BJ (cell line): ENCODE data around the gene OPN1MW3. TPM values are rescaled to one million over a fixed set of nuclear protein-coding genes. Genes with fewer than 3 reads are reported as not detected.
"Not testable (repeated sequence)": the region's sequence is repeated elsewhere in the genome, so short reads cannot be mapped to it uniquely, and the experiment has no call there.

ENCODE experiments used
- CTCF ChIA-PET: fragments of 350-600 bp; formaldehyde crosslinking; extraction: SDS; loops from one replicate; lab custom pipeline; 2021; ENCODE audit warnings: antibody characterized with exemption, inconsistent platforms; lab: Yijun Ruan, JAX
- POLR2A ChIA-PET: fragments of 300-600 bp; sonication (Branson Sonifier 250); formaldehyde crosslinking; extraction: SDS; loops from one replicate; lab custom pipeline; 2021; ENCODE audit warnings: antibody characterized with exemption; lab: Charles Lee
- DNase-seq: peaks from one replicate; pipeline ENCODE4 v3.0.0-alpha.2; 2011; ENCODE audit warnings: low read depth
- H3K27me3 ChIP-seq: 2 replicates; pipeline ENCODE4 v1.6.0; 2011; ENCODE audit warnings: low read length; ENCODE audit not compliant: control insufficient read depth, insufficient read depth
- H3K36me3 ChIP-seq: 2 replicates; pipeline ENCODE4 v1.5.1; 2011; ENCODE audit warnings: low read length; ENCODE audit not compliant: control insufficient read depth, insufficient read depth
- H3K4me3 ChIP-seq: 2 replicates; pipeline ENCODE4 v1.5.1; 2011; ENCODE audit warnings: low read depth, mild to moderate bottlenecking, control low read depth, low read length
- CTCF ChIP-seq: IDR thresholded peaks from 2 replicates; pipeline ENCODE4 v1.5.1; 2011; ENCODE audit warnings: low read depth, mild to moderate bottlenecking, control low read depth, inconsistent platforms, low read length, moderate library complexity; ENCODE audit not compliant: insufficient read depth
- polyA plus RNA-seq: library from polyadenylated mRNA; depleted of rRNA; stranded (reverse); fragments of >200 nt; gene quantifications from 2 replicates; pipeline ENCODE4 v1.2.3, GENCODE V29; 2011

OPN1MW3 gene
- polyA plus RNA-seq, 1 experiment: not detected

GRCh38 chrX:154248076-154248475 is 9.3 kb upstream of the OPN1MW3 start:
- POLR2A ChIA-PET, H3K4me3 ChIP-seq, DNase-seq, H3K27me3 ChIP-seq, CTCF ChIA-PET, H3K36me3 ChIP-seq: not testable (repeated sequence)

- H3K4me3 ChIP-seq, POLR2A ChIA-PET, DNase-seq, H3K36me3 ChIP-seq, CTCF ChIA-PET, H3K27me3 ChIP-seq: not testable (repeated sequence)
Measured at GRCh38 chrX:154258711-154259110, 1.3 kb downstream of the OPN1MW3 start.

- CTCF ChIA-PET, H3K4me3 ChIP-seq, H3K36me3 ChIP-seq, POLR2A ChIA-PET, DNase-seq, H3K27me3 ChIP-seq: not testable (repeated sequence)
Measured at GRCh38 chrX:154263072-154263471, 5.7 kb downstream of the OPN1MW3 start.

GRCh38 chrX:154269245-154269644 is 11.9 kb downstream of the OPN1MW3 start:
- H3K4me3 ChIP-seq, H3K36me3 ChIP-seq, POLR2A ChIA-PET, H3K27me3 ChIP-seq, DNase-seq, CTCF ChIA-PET: not testable (repeated sequence)

- CTCF ChIA-PET, H3K27me3 ChIP-seq, H3K36me3 ChIP-seq, DNase-seq, H3K4me3 ChIP-seq, POLR2A ChIA-PET: not testable (repeated sequence)
Measured at GRCh38 chrX:154284489-154285338, 27.3 kb downstream of the OPN1MW3 start.

- DNase-seq, H3K36me3 ChIP-seq, CTCF ChIA-PET, POLR2A ChIA-PET, H3K27me3 ChIP-seq, H3K4me3 ChIP-seq: not testable (repeated sequence)
Measured at GRCh38 chrX:154286406-154286805, 29.0 kb downstream of the OPN1MW3 start.

GRCh38 chrX:154294791-154295574 is 37.6 kb downstream of the OPN1MW3 start, which contains the start of gene TEX28:
TSS of gene TEX28 (minus strand) at chrX:154295124. CDS start at chrX:154292117, 3,007 bp downstream.
- H3K4me3 ChIP-seq: no peak within 1 kb of the TSS
- no peaks in the 10 kb centered on the region for H3K36me3 ChIP-seq
- no peak for TF ChIP-seq CTCF
- CTCF ChIA-PET: no interaction called here
- POLR2A ChIA-PET: no interaction called here
- H3K27me3 ChIP-seq: no peaks in the 10 kb centered on the region
- DNase-seq: no peak

GRCh38 chrX:154295664-154296310 is 38.4 kb downstream of the OPN1MW3 start, which contains the start of gene TKTL1:
TSS of gene TKTL1 (plus strand) at chrX:154295795. CDS start at chrX:154295860, 65 bp downstream.
- H3K27me3 ChIP-seq: no peaks in the 10 kb centered on the region
- H3K36me3 ChIP-seq: no peaks in the 10 kb centered on the region
- POLR2A ChIA-PET: no interaction called here
- no peak for TF ChIP-seq CTCF
- CTCF ChIA-PET: interaction anchor here (0.7 kb wide), 1 partner anchor 197 kb away, joined by 3 read pairs; no protein-coding TSS in a partner anchor
- no peak within 1 kb of the TSS for H3K4me3 ChIP-seq
- no peak for DNase-seq
